ENCODE data around the gene SSBP2.

DNA sequence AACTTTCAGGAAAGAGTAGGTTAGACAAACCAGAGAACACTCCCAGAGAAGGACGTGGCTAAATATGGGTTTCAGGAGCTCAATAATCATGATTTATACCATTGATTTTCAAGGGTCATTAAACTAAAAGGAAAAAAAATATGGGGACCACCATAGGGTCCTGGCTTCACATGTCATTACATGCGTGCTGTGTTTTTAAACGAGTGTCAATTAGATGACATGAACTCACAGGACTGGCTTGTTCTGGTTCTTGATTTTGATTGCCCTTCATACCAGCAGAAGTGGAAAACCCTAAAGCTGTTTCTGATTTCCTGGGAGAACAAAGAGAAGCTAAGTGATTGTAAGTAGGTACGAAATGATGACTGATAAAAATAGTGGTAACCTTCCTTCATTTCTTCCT lies 362.7 kb downstream of the SSBP2 start:
- TF ChIP-seq CTCF (IDR thresholded peaks at IDR 0.05) (no peak), POLR2A (IDR thresholded peaks at IDR 0.05) (no peak), POLR2AphosphoS5 (IDR thresholded peaks at IDR 0.05) (no peak)
